ENCODE results near the gene MYOF. TPM values are rescaled to one million over a fixed set of nuclear protein-coding genes. Genes with fewer than 3 reads are reported as not detected.

Gene MYOF
- polyA plus RNA-seq, 1 donor (not counting 4 experiments of a cell fraction or from before 2014, with no cell fraction given), result 232 TPM

GRCh38 chr10:93305122-93305521 is 177.0 kb downstream of the MYOF start:
- FAIRE-seq (no peak), DNase-seq (ENCODE audit: low read depth, low spot score) (no peak)
- no peaks in the 10 kb centered on the region for H3K9me1 ChIP-seq (ENCODE audit: control insufficient read depth, extremely low read depth, insufficient read depth, low read length)
- dilution Hi-C loops (cut with MboI; ENCODE audit: extremely low pct_ligation_motif_present, low sequenced_read_pairs), result no loop called here
- no peak overlapping the region for H3K4me2 ChIP-seq (ENCODE audit: control insufficient read depth, extremely low read depth, insufficient read depth, low read depth, low read length)
- no peak overlapping the region for H2AFZ ChIP-seq (ENCODE audit: control insufficient read depth, low read length)
- H3K79me2 ChIP-seq (ENCODE audit: control insufficient read depth, insufficient read depth, low read length), result no peaks in the 10 kb centered on the region
- peaks cover 21 to 22% of the 10 kb centered on the region in 2 experiments for H3K36me3 ChIP-seq (ENCODE audit: control insufficient read depth in 2 of 2, extremely low read depth in 1 of 2, insufficient read depth in 2 of 2, low read length in 2 of 2)
- no peak for TF ChIP-seq CTCF (optimal IDR thresholded peaks at IDR 0.05 in 1 of 3, IDR thresholded peaks at IDR 0.05 in 1 of 3, conservative IDR thresholded peaks at IDR 0.05 in 1 of 3; ENCODE audit: extremely low read depth in 1 of 3, insufficient read depth in 2 of 3, low read length in 3 of 3)
- TF ChIP-seq EZH2 (IDR thresholded peaks at IDR 0.05; ENCODE audit: low read length), result no peak
- no peak overlapping the region for H3K27ac ChIP-seq (ENCODE audit: control insufficient read depth, insufficient read depth, low read length)
- no peak overlapping the region for H3K4me3 ChIP-seq (ENCODE audit: control insufficient read depth in 2 of 3, extremely low read depth in 1 of 3, insufficient read depth in 2 of 3, low read depth in 1 of 3, low read length in 3 of 3)
- no peaks in the 10 kb centered on the region for H4K20me1 ChIP-seq (ENCODE audit: control insufficient read depth, extremely low read depth, insufficient read depth, low read length)
- H3K9me3 ChIP-seq (ENCODE audit: control insufficient read depth, low read depth, low read length), result no peaks in the 10 kb centered on the region
- no peak overlapping the region for H3K9ac ChIP-seq (ENCODE audit: control insufficient read depth, extremely low read depth, insufficient read depth, low read length)
- H3K27me3 ChIP-seq (ENCODE audit: control insufficient read depth, extremely low read depth, insufficient read depth, low read length), result no peaks in the 10 kb centered on the region
- no peaks in the 10 kb centered on the region for H3K4me1 ChIP-seq (ENCODE audit: control insufficient read depth, extremely low read depth, insufficient read depth, low read length)

- no peaks in the 10 kb centered on the region for H3K4me1 ChIP-seq (ENCODE audit: control insufficient read depth, extremely low read depth, insufficient read depth, low read length)
- H2AFZ ChIP-seq (ENCODE audit: control insufficient read depth, low read length), result no peak overlapping the region
- dilution Hi-C loops (cut with MboI; ENCODE audit: extremely low pct_ligation_motif_present, low sequenced_read_pairs), result no loop called here
- DNase-seq (ENCODE audit: low read depth, low spot score), result no peak
- no peaks in the 10 kb centered on the region for H4K20me1 ChIP-seq (ENCODE audit: control insufficient read depth, extremely low read depth, insufficient read depth, low read length)
- H3K9me1 ChIP-seq (ENCODE audit: control insufficient read depth, extremely low read depth, insufficient read depth, low read length), result no peaks in the 10 kb centered on the region
- H3K27ac ChIP-seq (ENCODE audit: control insufficient read depth, insufficient read depth, low read length), result no peak overlapping the region
- peaks cover 3 to 4% of the 10 kb centered on the region in 2 experiments for H3K36me3 ChIP-seq (ENCODE audit: control insufficient read depth in 2 of 2, extremely low read depth in 1 of 2, insufficient read depth in 2 of 2, low read length in 2 of 2)
- TF ChIP-seq CTCF (optimal IDR thresholded peaks at IDR 0.05 in 1 of 3, IDR thresholded peaks at IDR 0.05 in 1 of 3, conservative IDR thresholded peaks at IDR 0.05 in 1 of 3; ENCODE audit: extremely low read depth in 1 of 3, insufficient read depth in 2 of 3, low read length in 3 of 3) (no peak), EZH2 (IDR thresholded peaks at IDR 0.05; ENCODE audit: low read length) (no peak)
- FAIRE-seq, result no peak
- H3K4me2 ChIP-seq (ENCODE audit: control insufficient read depth, extremely low read depth, insufficient read depth, low read depth, low read length), result no peak overlapping the region
- H3K9ac ChIP-seq (ENCODE audit: control insufficient read depth, extremely low read depth, insufficient read depth, low read length), result no peak overlapping the region
- H3K27me3 ChIP-seq (ENCODE audit: control insufficient read depth, extremely low read depth, insufficient read depth, low read length), result no peaks in the 10 kb centered on the region
- no peak overlapping the region for H3K4me3 ChIP-seq (ENCODE audit: control insufficient read depth in 2 of 3, extremely low read depth in 1 of 3, insufficient read depth in 2 of 3, low read depth in 1 of 3, low read length in 3 of 3)
- no peaks in the 10 kb centered on the region for H3K9me3 ChIP-seq (ENCODE audit: control insufficient read depth, low read depth, low read length)
- no peaks in the 10 kb centered on the region for H3K79me2 ChIP-seq (ENCODE audit: control insufficient read depth, insufficient read depth, low read length)
These were observed 181.2 kb downstream of the MYOF start for GRCh38 chr10:93300981-93301380.
